HEK293T (cell line): ENCODE results near the gene NAPG.
"Not testable (repeated sequence)": the region's sequence is repeated elsewhere in the genome, so short reads cannot be mapped to it uniquely, and the experiment has no call there.

Experiments used
- ARNT ChIP-seq: fragments of 450-650 bp; IDR thresholded peaks from 2 replicates; pipeline ENCODE4 v1.6.1; 2017; ENCODE audit warnings: mild to moderate bottlenecking
- BHLHE40 ChIP-seq: fragments of 450-650 bp; IDR thresholded peaks from 2 replicates; pipeline ENCODE4 v1.6.1; 2016; ENCODE audit warnings: mild to moderate bottlenecking, moderate library complexity, borderline replicate concordance
- FOXM1 ChIP-seq: fragments of 450-650 bp; IDR thresholded peaks from 2 replicates; pipeline ENCODE4 v1.6.1; 2017; ENCODE audit warnings: mild to moderate bottlenecking, borderline replicate concordance
- L3MBTL2 ChIP-seq: fragments of 450-650 bp; conservative IDR thresholded peaks from 2 replicates; pipeline ENCODE4 v1.6.1; 2016; ENCODE audit warnings: mild to moderate bottlenecking
- ZNF384 ChIP-seq: fragments of 450-650 bp; IDR thresholded peaks from 2 replicates; pipeline ENCODE4 v1.6.1; 2016

- TF ChIP-seq ZNF384, FOXM1, ARNT, L3MBTL2, BHLHE40: not testable (repeated sequence)
Observed at GRCh38 chr18:10505892-10506291, 19.9 kb upstream of the NAPG start.
